Heart left ventricle (tissue), 13 donors: ENCODE data around the gene TARBP2.

Experiments
- POLR2A ChIP-seq, 2 donors: fragments of 450-650 bp; IDR thresholded peaks; one replicate each; pipeline ENCODE4 v1.6.1; 2017; ENCODE audit warnings: antibody characterized with exemption in 2 of 2, mild to moderate bottlenecking in 2 of 2, moderate library complexity in 2 of 2
- TF ChIP-seq, protein P1 (sequence below), 12 donors: fragments of 200-600 bp; sonication (generic) in 4 of 12; IDR thresholded peaks; one replicate each; pipeline versions ENCODE4 v1.5.0 to v1.8.0; 2018 to 2022; ENCODE audit warnings: antibody characterized with exemption in 12 of 12, mild to moderate bottlenecking in 5 of 12
- donor health status: ischemic (EF 13 %, LVEDD 7.1; RV severe dilation, severe dysfunction).
- donor health status: DM: no; HTN: yes; CAD: no.
- donor health status: DM: no; HTN: no; CAD: no.
- donor health status: ischemic (EF 25% LVEDD 6.9; RV normal size, moderate dysfunction).
- donor health status: ischemic (EF 25% LVEDD 5.7; RV mildly dilated, moderate dysfunction).
- donor health status: ischemic (EF 35%, LVEDD 5.7; RV mildly dilated, moderate dysfunction).
- donor health status: nonischemic (EF 11% LVEDD 7.7; RV severe dilation, severe dysfunction).
- donor health status: DM: yes; HTN: yes; CAD: no.
- donor health status: PGD.
- donor health status: ischemic (EF 29% LVEDD 5.4; RV normal size, mild dysfunction).
- donor health status: nonischemic (EF 23%, LVEDD 6.1; RV moderate dilation, normal function).

DNA sequence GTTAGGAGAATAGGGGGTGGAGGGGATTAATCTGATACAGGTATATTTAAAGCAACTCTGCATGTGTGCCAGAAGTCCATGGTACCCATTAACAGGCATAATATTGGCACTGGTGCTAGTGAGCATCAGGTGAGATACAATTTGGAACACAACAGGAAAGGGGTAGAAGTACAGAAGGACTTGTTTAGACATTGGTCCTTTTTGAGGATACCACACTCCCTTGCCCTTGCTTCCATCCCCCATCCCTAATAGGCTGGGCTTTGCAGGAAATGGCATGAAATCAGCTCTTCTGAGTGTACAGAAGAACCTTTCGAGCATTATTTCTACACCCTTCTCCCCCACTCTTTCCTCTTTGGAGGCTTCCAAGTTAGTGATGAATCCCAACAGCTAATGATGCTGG, 32.8 kb upstream of the TARBP2 start:
- TF ChIP-seq POLR2A (IDR thresholded peaks at IDR 0.05): no peak
- TF ChIP-seq, protein P1, sequence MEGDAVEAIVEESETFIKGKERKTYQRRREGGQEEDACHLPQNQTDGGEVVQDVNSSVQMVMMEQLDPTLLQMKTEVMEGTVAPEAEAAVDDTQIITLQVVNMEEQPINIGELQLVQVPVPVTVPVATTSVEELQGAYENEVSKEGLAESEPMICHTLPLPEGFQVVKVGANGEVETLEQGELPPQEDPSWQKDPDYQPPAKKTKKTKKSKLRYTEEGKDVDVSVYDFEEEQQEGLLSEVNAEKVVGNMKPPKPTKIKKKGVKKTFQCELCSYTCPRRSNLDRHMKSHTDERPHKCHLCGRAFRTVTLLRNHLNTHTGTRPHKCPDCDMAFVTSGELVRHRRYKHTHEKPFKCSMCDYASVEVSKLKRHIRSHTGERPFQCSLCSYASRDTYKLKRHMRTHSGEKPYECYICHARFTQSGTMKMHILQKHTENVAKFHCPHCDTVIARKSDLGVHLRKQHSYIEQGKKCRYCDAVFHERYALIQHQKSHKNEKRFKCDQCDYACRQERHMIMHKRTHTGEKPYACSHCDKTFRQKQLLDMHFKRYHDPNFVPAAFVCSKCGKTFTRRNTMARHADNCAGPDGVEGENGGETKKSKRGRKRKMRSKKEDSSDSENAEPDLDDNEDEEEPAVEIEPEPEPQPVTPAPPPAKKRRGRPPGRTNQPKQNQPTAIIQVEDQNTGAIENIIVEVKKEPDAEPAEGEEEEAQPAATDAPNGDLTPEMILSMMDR (IDR thresholded peaks at IDR 0.05): no peak
